GM19035 (cell line): Measurements from ENCODE around the gene MAP3K5.

Experiments
- ATAC-seq: cut with Tn5 transposase; IDR thresholded peaks from one replicate; pipeline ENCODE4 v1.9.1; 2021; ENCODE audit not compliant: unreplicated experiment

The MAP3K5 gene

GRCh38 chr6:136751991-136752390 lies 40.3 kb downstream of the MAP3K5 start:
- ATAC-seq, result no peak

GRCh38 chr6:136751522-136751956 lies 40.7 kb downstream of the MAP3K5 start:
- peak; percentile 96 for ATAC-seq

- ATAC-seq, result peak; percentile 11
Measured at GRCh38 chr6:136750696-136751521, 41.4 kb downstream of the MAP3K5 start.

- ATAC-seq, result no peak
Measured at GRCh38 chr6:136749359-136749997, 42.8 kb downstream of the MAP3K5 start.

GRCh38 chr6:136747507-136747906 lies 44.8 kb downstream of the MAP3K5 start:
- ATAC-seq, result no peak

GRCh38 chr6:136745300-136745699 lies 47.0 kb downstream of the MAP3K5 start:
- no peak for ATAC-seq

GRCh38 chr6:136744889-136745288 lies 47.4 kb downstream of the MAP3K5 start:
- ATAC-seq, result no peak

- ATAC-seq, result no peak
Measured at GRCh38 chr6:136742125-136742524, 50.2 kb downstream of the MAP3K5 start.

- ATAC-seq, result no peak
Measured at GRCh38 chr6:136740050-136740974, 52.0 kb downstream of the MAP3K5 start.

GRCh38 chr6:136739501-136739900 lies 52.8 kb downstream of the MAP3K5 start:
- no peak for ATAC-seq

GRCh38 chr6:136739071-136739470 lies 53.2 kb downstream of the MAP3K5 start:
- ATAC-seq, result no peak

- no peak for ATAC-seq
Measured at GRCh38 chr6:136738692-136739057, 53.6 kb downstream of the MAP3K5 start.

GRCh38 chr6:136737871-136738691 lies 54.2 kb downstream of the MAP3K5 start:
- ATAC-seq, result no peak

- no peak for ATAC-seq
Measured at GRCh38 chr6:136737374-136737844, 54.9 kb downstream of the MAP3K5 start.

- no peak for ATAC-seq
Measured at GRCh38 chr6:136736281-136736960, 55.9 kb downstream of the MAP3K5 start.

GRCh38 chr6:136734977-136735376 lies 57.3 kb downstream of the MAP3K5 start:
- ATAC-seq, result no peak

- no peak for ATAC-seq
Measured at GRCh38 chr6:136732889-136733288, 59.4 kb downstream of the MAP3K5 start.

- ATAC-seq, result no peak
Measured at GRCh38 chr6:136729832-136730231, 62.4 kb downstream of the MAP3K5 start.

- no peak for ATAC-seq
Measured at GRCh38 chr6:136728976-136729515, 63.2 kb downstream of the MAP3K5 start.
